Measurements from ENCODE around the gene ALDOC.

The ALDOC gene

DNA sequence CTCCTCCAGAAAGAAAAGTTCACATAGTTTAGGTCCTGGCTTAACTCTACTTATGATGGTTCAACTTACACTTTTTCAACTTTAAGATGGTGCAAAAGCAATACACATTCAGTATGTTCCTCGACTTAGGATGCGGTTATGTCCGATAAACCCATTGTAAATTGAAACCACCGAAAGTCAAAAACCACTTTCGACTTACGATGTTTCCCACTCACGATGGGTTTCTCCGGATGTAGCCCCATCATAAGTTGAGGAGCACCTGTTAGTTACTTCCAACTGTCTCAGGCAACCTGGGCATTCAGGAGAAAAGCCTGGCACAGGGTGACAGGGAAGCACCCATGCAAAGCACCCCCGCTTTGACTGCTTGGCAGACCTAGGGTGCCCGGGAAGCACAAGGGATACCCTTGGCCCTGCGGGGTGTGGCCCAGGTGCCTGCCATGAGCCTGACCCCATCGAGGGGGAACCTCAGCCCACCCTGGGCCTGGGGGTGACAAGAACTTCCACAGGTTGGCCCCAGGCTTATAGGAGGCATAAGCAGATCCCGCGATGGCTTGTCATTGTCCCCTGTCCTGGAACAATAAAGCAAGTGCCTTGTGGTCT is 38.3 kb downstream of the ALDOC start:
- FAIRE-seq (no peak), DNase-seq (ENCODE audit: insufficient read length, low spot score) (no peak)

DNA sequence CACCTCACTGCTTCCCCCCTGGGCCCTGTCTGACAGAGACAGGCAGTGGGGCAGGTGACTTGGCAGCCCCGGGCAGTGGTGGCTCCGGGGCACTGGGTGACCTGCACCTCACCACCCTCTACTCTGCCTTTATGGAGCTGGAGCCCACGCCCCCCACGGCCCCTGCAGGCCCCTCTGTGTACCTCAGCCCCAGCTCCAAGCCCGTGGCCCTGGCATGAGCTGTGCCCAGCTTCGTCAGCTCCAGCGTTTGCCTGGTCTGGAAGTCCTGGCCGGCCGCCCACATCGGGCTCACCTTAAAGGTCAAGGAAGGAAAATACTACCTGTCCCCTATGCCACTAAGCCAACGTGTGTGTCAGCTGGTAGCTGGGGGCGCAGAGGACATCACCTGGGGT is 39.5 kb downstream of the ALDOC start:
- FAIRE-seq = no peak
- DNase-seq (ENCODE audit: insufficient read length, low spot score) = no peak
- no peak for TF ChIP-seq POU2F2 (IDR thresholded peaks at IDR 0.05; ENCODE audit: low read depth, low read length)
- no peak for TF ChIP-seq PAX5 (IDR thresholded peaks at IDR 0.05; ENCODE audit: insufficient read depth, low read length, severe bottlenecking)
- no peak for TF ChIP-seq TAF1 (IDR thresholded peaks at IDR 0.05; ENCODE audit: low read depth, low read length)
- no peak for TF ChIP-seq POLR2AphosphoS5 (IDR thresholded peaks at IDR 0.05; ENCODE audit: low read depth, low read length)
- no peak for TF ChIP-seq POLR2A (IDR thresholded peaks at IDR 0.05; ENCODE audit: low read depth, low read length)
- TF ChIP-seq SPI1 (IDR thresholded peaks at IDR 0.05; ENCODE audit: low read depth, low read length) = no peak

More for the DNA sequence above, 38.3 kb downstream of the ALDOC start:
- TF ChIP-seq POU2F2 (IDR thresholded peaks at IDR 0.05; ENCODE audit: low read depth, low read length) (no peak), TAF1 (IDR thresholded peaks at IDR 0.05; ENCODE audit: low read depth, low read length) (no peak), POLR2A (IDR thresholded peaks at IDR 0.05; ENCODE audit: low read depth, low read length) (no peak), PAX5 (IDR thresholded peaks at IDR 0.05; ENCODE audit: insufficient read depth, low read length, severe bottlenecking) (no peak), SPI1 (IDR thresholded peaks at IDR 0.05; ENCODE audit: low read depth, low read length) (no peak), POLR2AphosphoS5 (IDR thresholded peaks at IDR 0.05; ENCODE audit: low read depth, low read length) (no peak)

DNA sequence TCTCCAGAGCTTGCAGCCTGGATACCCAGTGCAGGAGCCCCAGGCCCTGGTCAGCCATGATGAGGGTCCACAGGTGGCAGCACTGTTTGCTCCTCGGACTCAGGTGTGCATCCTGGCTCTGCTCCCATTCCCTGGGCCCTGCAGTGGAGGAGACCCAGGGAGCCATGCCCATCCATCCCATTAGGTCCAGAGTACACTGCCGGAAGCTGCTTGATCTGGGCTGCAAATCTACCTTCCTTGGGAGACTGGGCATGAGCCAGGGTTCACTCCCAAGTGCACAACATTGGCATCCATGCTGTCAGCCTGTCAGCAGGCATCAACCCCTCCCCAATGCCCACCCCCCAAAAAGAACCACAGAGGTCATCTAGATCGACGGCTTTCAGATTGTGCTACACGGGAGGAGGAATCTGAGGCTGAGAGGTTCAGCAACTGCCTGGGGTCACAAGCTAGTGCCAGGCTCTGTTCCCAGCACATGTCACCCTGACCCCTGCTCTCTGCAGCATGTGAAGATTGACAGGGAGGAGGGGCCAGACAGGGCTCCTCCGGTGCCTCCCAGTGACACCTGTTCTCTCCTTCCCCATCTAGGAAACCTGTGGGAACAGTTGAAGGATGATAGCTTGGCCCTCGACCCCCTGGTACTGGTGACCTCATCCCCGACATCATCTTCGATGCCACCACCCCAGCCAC is 40.0 kb downstream of the ALDOC start:
- no peak for FAIRE-seq
- no peak for DNase-seq (ENCODE audit: insufficient read length, low spot score)
- TF ChIP-seq PAX5 (IDR thresholded peaks at IDR 0.05; ENCODE audit: insufficient read depth, low read length, severe bottlenecking) = no peak
- TF ChIP-seq TAF1 (IDR thresholded peaks at IDR 0.05; ENCODE audit: low read depth, low read length) = no peak
- TF ChIP-seq SPI1 (IDR thresholded peaks at IDR 0.05; ENCODE audit: low read depth, low read length) = no peak
- no peak for TF ChIP-seq POLR2A (IDR thresholded peaks at IDR 0.05; ENCODE audit: low read depth, low read length)

DNA sequence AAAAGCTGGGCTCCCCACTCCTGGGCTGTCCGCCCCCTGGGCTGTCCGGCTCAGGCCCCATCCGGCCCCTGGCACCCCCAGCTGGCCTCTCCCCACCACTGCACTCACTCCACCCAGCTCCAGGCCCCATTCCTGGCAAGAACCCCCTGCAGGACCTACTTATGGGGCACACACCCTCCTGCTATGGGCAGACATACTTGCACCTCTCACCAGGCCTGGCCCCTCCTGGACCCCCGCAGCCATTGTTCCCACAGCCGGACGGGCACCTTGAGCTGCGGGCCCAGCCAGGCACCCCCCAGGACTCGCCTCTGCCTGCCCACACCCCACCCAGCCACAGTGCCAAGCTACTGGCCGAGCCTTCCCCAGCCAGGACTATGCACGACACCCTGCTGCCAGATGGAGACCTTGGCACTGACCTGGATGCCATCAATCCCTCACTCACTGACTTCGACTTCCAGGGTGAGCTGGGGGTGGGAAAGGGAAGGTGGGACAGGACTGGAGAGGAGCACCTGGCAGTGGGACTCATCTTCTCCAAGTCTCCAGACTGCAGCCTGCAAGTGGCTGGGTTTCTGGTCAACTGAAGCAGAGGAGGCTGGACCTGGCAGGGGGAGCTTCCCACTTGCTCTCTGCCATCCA is 41.8 kb downstream of the ALDOC start:
- no peak for DNase-seq (ENCODE audit: insufficient read length, low spot score)
- TF ChIP-seq TAF1 (IDR thresholded peaks at IDR 0.05; ENCODE audit: low read depth, low read length) = no peak
- TF ChIP-seq POU2F2 (IDR thresholded peaks at IDR 0.05; ENCODE audit: low read depth, low read length) = no peak
- no peak for FAIRE-seq

DNA sequence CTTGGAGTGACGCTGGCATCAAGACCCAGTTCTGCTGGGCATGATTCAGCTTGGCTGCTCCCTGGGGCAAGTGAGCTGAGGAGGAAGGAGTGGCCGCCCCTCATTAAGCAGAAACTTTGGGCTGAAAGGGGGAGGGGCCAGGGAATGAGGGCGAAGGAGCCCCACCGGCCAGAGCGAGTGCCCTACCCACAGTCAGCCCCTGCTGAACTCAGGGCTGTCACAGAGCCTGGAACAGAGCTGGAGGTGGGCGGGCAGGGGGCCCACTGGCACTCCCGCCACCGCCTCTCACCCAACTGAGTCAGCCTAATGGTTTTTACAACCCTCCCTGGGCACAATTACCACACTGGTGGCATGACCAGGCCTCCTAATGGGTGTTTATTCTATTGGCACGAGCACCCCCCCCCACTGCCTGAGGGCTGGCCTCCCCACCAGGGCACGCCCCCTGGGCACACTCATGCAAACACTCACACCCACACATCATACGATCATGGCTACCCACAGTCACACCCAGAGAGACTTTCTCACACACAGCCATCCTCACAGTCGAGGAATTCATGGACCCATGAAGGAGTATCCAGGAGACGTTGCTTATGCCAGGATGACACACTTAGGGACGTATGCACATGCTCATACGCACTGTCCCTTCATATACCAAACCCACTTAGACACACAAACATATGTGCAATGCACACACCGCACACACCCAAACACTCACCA is 43.4 kb downstream of the ALDOC start:
- TF ChIP-seq POU2F2 (IDR thresholded peaks at IDR 0.05; ENCODE audit: low read depth, low read length) (no peak), PAX5 (IDR thresholded peaks at IDR 0.05; ENCODE audit: insufficient read depth, low read length, severe bottlenecking) (no peak), SPI1 (IDR thresholded peaks at IDR 0.05; ENCODE audit: low read depth, low read length) (no peak), TAF1 (IDR thresholded peaks at IDR 0.05; ENCODE audit: low read depth, low read length) (no peak), POLR2A (IDR thresholded peaks at IDR 0.05; ENCODE audit: low read depth, low read length) (no peak), POLR2AphosphoS5 (IDR thresholded peaks at IDR 0.05; ENCODE audit: low read depth, low read length) (no peak)
- FAIRE-seq (no peak), DNase-seq (ENCODE audit: insufficient read length, low spot score) (no peak)

DNA sequence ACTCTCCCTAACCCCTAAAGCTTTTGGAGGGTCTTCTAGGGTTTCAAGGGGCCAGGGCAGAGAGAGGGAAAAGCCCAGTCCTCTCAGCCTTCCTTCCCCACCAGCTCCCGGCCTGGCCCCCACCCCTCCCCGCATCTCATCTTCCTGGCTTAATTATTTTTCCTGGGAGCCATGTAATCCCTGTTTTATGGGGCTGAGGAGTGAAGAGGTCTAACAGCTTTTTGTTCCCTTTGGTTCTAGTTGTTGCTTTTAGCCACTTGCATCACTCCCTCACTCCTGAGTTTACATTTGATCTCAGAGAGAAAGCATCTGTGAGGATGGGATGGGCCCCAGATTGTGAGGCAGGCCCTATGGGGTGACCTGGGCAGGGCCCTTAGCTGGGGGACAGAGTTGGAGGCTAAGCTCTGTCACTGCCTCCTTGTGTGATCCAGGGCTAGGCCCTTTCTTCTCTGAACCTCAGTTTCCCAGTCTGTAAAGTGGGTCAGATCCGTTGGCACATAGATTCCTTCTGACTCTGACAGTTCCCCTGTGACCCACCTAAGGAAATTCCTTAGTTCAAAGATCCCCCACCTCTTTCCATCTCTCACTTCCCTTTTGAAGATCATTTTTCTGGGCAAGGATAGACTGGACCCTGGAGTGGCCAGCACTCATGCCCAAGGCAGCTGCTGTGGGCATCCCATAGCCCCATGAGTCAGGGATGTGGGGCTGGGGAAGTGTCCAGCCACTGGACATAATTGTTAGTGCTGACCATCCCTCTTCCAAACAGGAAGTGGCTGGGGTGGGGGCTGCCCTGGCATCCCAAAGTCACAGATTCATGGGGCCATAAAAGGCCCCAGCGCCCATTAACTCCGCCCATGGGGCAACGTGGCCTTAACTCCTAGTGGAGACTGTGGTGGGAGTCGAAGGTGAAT is 44.4 kb downstream of the ALDOC start:
- no peak for DNase-seq (ENCODE audit: insufficient read length, low spot score)
- TF ChIP-seq PAX5 (IDR thresholded peaks at IDR 0.05; ENCODE audit: insufficient read depth, low read length, severe bottlenecking) (no peak), POLR2AphosphoS5 (IDR thresholded peaks at IDR 0.05; ENCODE audit: low read depth, low read length) (no peak), TAF1 (IDR thresholded peaks at IDR 0.05; ENCODE audit: low read depth, low read length) (no peak), SPI1 (IDR thresholded peaks at IDR 0.05; ENCODE audit: low read depth, low read length) (0 out of 2 replicates have a peak, but pooled peaks have one; percentile 8)
- FAIRE-seq = no peak

GRCh38 chr17:28530926-28531325 is 45.8 kb downstream of the ALDOC start:
- FAIRE-seq = no peak
- TF ChIP-seq TAF1 (IDR thresholded peaks at IDR 0.05; ENCODE audit: low read depth, low read length) (no peak), SPI1 (IDR thresholded peaks at IDR 0.05; ENCODE audit: low read depth, low read length) (no peak), PAX5 (IDR thresholded peaks at IDR 0.05; ENCODE audit: insufficient read depth, low read length, severe bottlenecking) (no peak), POLR2AphosphoS5 (IDR thresholded peaks at IDR 0.05; ENCODE audit: low read depth, low read length) (no peak), POU2F2 (IDR thresholded peaks at IDR 0.05; ENCODE audit: low read depth, low read length) (no peak), POLR2A (IDR thresholded peaks at IDR 0.05; ENCODE audit: low read depth, low read length) (no peak)
- DNase-seq (ENCODE audit: insufficient read length, low spot score) = no peak

DNA sequence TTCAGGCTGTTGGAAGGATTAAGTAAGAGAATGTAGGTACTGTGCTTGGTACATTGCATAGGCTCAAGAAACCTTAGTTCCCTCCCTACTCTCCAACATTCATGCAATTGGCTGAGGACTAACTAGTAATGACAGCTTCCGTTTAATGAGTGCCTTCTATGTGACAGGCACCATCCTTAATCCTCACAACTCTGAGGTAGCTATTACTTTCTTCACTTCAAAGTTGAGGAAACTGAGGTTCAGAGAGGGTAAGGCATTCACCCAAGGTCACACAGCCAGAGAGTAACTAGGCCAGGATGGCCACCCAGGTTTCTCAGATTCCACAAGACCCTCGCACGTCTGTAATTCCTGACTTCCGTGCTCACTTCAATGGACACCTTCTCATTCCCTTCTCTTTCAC is 46.4 kb downstream of the ALDOC start:
- no peak for FAIRE-seq
- DNase-seq (ENCODE audit: insufficient read length, low spot score) = no peak
- no peak for TF ChIP-seq POU2F2 (IDR thresholded peaks at IDR 0.05; ENCODE audit: low read depth, low read length)

DNA sequence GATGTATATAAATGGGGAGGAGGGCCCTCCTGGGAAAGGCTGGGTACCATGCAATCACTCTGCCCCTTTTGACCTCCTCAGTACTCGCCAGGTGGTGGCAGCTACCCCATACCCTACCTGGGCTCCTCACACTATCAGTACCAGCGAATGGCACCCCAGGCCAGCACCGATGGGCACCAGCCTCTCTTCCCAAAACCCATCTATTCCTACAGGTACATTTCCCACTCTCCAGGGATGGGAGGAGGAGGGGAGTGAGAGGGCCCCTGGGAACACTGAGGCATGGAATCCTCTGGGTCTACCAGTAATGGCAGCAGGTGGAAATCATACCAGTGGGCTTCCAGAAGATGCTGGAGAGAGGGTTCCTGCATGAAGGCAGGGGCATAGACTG is 47.7 kb downstream of the ALDOC start:
- DNase-seq (ENCODE audit: insufficient read length, low spot score) (no peak), FAIRE-seq (no peak)
- TF ChIP-seq POLR2AphosphoS5 (IDR thresholded peaks at IDR 0.05; ENCODE audit: low read depth, low read length) = no peak
- no peak for TF ChIP-seq POLR2A (IDR thresholded peaks at IDR 0.05; ENCODE audit: low read depth, low read length)
- no peak for TF ChIP-seq PAX5 (IDR thresholded peaks at IDR 0.05; ENCODE audit: insufficient read depth, low read length, severe bottlenecking)
- no peak for TF ChIP-seq SPI1 (IDR thresholded peaks at IDR 0.05; ENCODE audit: low read depth, low read length)
- no peak for TF ChIP-seq POU2F2 (IDR thresholded peaks at IDR 0.05; ENCODE audit: low read depth, low read length)
- TF ChIP-seq TAF1 (IDR thresholded peaks at IDR 0.05; ENCODE audit: low read depth, low read length) = no peak
